Tibial artery (tissue), 4 donors: ENCODE results near the gene CHD8.
"Not testable (repeated sequence)": the region's sequence is repeated elsewhere in the genome, so short reads cannot be mapped to it uniquely, and the experiment has no call there.

Source experiments
- DNase-seq, 2 donors: peaks; one replicate each; pipeline ENCODE4 v3.0.0-alpha.2; 2019
- H3K27ac ChIP-seq, 2 donors: fragments of 200-600 bp; sonication (generic) in 1 of 2; 1 replicate in 1 of 2; 2 replicates in 1 of 2; pipeline ENCODE4 v1.5.1; 2018 to 2019; ENCODE audit warnings: mild to moderate bottlenecking in 1 of 2
- H3K27me3 ChIP-seq, 2 donors: fragments of 200-600 bp; sonication (generic) in 1 of 2; one replicate each; pipeline versions ENCODE4 v1.5.1 to v1.6.0; 2016 to 2019
- H3K36me3 ChIP-seq, 3 donors: fragments of 200-600 bp; sonication (generic) in 2 of 3; one replicate each; pipeline ENCODE4 v1.5.1; 2016 to 2019; ENCODE audit warnings: mild to moderate bottlenecking in 2 of 3
- H3K4me1 ChIP-seq, 4 donors: fragments of 200-600 bp; sonication (generic) in 2 of 4; 1 replicate in 3 of 4; 2 replicates in 1 of 4; pipeline ENCODE4 v1.5.1; 2016 to 2019
- H3K4me3 ChIP-seq, 2 donors: fragments of 200-600 bp; sonication (generic) in 1 of 2; 1 replicate in 1 of 2; 2 replicates in 1 of 2; pipeline ENCODE4 v1.5.1; 2018 to 2019; ENCODE audit warnings: mild to moderate bottlenecking in 2 of 2
- H3K9me3 ChIP-seq, 3 donors: fragments of 200-600 bp; sonication (generic) in 1 of 3; one replicate each; pipeline ENCODE4 v1.5.1; 2016 to 2019
- intact Hi-C: fragments of 100-400 bp; cut with DNase I; formaldehyde crosslinking; loops from one replicate; pipeline ENCODE4 v1.15.0; 2023; ENCODE audit warnings: low total_unique reads
- TF ChIP-seq, protein P1 (sequence below), 2 experiments: fragments of 200-600 bp in 1 of 2; fragments of 450-650 bp in 1 of 2; IDR thresholded peaks; one replicate each; pipeline ENCODE4 v1.5.1; 2017 to 2019; ENCODE audit warnings: antibody characterized with exemption in 2 of 2, mild to moderate bottlenecking in 1 of 2, moderate library complexity in 1 of 2

CHD8 gene

DNA sequence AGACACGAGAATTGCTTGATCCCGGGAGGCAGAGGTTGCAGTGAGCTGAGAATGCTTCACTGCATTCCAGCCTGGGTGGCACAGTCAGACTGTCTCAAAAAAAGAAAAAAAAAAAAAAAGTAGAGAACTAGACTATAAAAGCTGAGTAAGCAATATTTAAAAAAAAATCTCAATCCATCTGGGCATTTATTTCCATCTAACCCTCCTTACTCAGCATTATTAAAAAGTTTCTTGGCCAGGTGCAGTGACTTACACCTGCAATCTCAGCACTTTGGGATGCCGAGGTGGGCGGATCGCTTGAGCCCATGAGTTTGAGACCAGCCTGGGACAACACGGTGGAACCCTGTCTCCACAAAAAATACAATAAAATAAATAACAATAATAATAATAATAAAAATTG is 76.6 kb downstream of the CHD8 start:
- no peak overlapping the region for H3K4me3 ChIP-seq
- peaks cover 0 to 28% (median 15%) of the 10 kb centered on the region in 4 donors for H3K4me1 ChIP-seq
- H3K27me3 ChIP-seq: no peaks in the 10 kb centered on the region
- no peak for DNase-seq
- TF ChIP-seq, protein P1, sequence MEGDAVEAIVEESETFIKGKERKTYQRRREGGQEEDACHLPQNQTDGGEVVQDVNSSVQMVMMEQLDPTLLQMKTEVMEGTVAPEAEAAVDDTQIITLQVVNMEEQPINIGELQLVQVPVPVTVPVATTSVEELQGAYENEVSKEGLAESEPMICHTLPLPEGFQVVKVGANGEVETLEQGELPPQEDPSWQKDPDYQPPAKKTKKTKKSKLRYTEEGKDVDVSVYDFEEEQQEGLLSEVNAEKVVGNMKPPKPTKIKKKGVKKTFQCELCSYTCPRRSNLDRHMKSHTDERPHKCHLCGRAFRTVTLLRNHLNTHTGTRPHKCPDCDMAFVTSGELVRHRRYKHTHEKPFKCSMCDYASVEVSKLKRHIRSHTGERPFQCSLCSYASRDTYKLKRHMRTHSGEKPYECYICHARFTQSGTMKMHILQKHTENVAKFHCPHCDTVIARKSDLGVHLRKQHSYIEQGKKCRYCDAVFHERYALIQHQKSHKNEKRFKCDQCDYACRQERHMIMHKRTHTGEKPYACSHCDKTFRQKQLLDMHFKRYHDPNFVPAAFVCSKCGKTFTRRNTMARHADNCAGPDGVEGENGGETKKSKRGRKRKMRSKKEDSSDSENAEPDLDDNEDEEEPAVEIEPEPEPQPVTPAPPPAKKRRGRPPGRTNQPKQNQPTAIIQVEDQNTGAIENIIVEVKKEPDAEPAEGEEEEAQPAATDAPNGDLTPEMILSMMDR (IDR thresholded peaks at IDR 0.05): no peak
- intact Hi-C loops: no loop called here
- H3K27ac ChIP-seq: no peak overlapping the region
- peaks cover 0 to 7% (median 0%) of the 10 kb centered on the region in 3 donors for H3K36me3 ChIP-seq
- H3K9me3 ChIP-seq: no peaks in the 10 kb centered on the region

DNA sequence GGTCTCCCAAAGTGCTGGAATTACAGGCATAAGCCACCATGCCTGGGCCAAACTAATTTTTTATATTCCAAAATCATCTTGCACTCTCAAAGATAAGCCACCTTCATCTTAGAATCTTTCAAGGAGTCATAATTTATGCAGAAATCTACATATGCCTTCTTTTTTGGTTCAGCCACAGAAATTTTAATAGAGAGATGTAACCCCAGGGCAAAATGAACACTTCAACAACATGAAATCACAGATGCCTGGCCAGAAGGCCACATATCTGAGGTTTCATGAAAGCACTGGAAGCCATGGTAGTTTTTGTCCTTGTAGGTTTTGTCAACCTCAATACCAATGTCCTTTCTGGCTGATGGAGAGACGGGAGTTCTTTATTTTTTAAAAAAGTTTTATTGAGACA is 81.9 kb downstream of the CHD8 start:
- H3K36me3 ChIP-seq: peaks cover 23 to 48% (median 38%) of the 10 kb centered on the region in 3 donors
- TF ChIP-seq, protein P1 (IDR thresholded peaks at IDR 0.05): no peak
- no peak overlapping the region for H3K4me3 ChIP-seq
- H3K27me3 ChIP-seq: no peaks in the 10 kb centered on the region
- no peak for DNase-seq
- intact Hi-C loops: no loop called here
- H3K9me3 ChIP-seq: no peaks in the 10 kb centered on the region
- H3K27ac ChIP-seq: no peak overlapping the region
- peaks cover 0 to 3% (median 0%) of the 10 kb centered on the region in 4 donors for H3K4me1 ChIP-seq

DNA sequence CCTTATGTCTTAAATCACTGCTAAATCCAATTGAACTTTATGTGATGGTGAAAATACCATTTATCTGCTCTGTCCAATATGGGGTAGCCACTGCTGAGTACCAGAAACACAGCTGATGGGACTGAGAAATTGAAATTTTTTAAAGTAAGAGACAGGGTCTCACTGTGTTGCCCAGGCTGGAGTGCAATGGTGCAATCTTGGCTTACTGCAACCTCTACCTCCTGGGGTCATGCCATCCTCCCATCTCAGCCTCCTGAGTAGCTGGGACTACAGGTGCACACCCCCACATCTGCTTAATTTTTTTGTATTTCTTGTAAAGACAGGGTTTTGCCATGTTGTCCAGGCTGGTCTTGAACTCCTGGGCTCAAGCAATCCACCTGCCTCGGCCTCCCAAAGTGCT is 83.1 kb downstream of the CHD8 start:
- H3K9me3 ChIP-seq, H3K27ac ChIP-seq, intact Hi-C loops, DNase-seq, H3K27me3 ChIP-seq, H3K4me3 ChIP-seq, H3K4me1 ChIP-seq: not testable (repeated sequence)
- peaks cover 35 to 58% (median 50%) of the 10 kb centered on the region in 3 donors for H3K36me3 ChIP-seq

DNA sequence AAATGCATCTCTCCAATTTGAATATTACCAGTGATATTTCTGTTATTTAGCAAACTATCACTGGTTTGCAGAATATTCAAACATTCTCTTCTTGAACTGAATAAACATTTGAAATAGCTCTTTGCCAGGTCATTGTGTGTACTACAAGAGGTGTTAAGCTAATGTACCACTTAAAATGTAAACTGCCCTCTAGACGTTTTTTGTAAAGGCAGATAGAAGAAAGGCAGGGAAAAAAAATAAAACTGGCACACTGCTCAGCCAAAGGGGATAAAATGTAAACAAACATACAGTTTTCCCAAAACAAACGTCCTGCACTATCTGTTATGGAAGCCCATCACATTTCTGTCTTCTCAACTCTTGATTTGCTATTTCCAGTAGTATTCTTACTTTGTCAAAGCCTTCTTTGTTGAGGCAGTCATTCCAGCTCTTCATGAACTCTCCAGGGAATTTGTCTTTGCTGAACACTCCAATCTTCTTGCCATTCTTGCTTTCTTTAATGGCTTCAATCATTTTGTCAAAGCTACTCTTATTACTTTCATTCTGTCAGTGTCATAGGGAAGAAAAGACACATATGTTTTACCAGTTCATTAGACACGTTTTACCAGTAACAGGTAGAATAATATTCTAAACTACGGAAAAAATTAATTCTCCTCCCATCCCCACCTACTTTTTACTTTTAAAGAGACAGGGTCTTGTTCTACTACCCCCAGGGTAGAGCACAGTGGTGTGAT is 85.8 kb downstream of the CHD8 start:
- intact Hi-C loops: no loop called here
- TF ChIP-seq, protein P1 (IDR thresholded peaks at IDR 0.05): no peak
- no peaks in the 10 kb centered on the region for H3K4me1 ChIP-seq
- H3K27me3 ChIP-seq: no peaks in the 10 kb centered on the region
- H3K4me3 ChIP-seq: no peak overlapping the region
- peaks cover 62 to 79% (median 77%) of the 10 kb centered on the region in 3 donors for H3K36me3 ChIP-seq
- no peaks in the 10 kb centered on the region for H3K9me3 ChIP-seq
- no peak overlapping the region for H3K27ac ChIP-seq
- DNase-seq: no peak

DNA sequence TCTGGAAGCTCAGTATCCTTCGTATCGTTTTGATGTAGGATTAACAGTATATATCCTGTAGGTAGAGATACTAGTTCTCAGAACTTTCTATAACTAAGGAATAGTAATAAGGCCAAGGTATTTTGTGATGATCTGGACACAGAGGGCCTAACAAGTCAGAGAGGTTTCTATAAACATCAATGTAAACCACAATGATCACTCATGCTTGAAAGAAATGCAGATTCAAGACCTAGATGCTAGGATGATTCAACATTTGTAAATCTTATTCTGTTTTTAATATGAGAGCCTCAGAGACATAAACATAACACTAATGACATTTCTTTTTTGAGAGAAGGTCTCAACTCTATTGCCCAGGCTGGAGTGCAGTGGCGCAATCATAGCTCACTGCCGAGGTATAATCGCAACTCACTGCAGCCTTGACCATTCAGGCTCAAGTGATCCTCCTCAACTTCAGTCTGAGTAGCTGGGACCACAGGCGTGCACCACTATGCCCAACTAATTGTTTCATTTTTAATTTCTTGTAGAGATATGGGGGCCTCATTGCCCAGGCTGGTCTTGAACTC is 88.3 kb downstream of the CHD8 start:
- intact Hi-C loops: no loop called here
- TF ChIP-seq, protein P1 (IDR thresholded peaks at IDR 0.05): no peak
- peaks cover 86 to 100% (median 97%) of the 10 kb centered on the region in 3 donors for H3K36me3 ChIP-seq
- H3K27me3 ChIP-seq: no peaks in the 10 kb centered on the region
- DNase-seq: no peak
- H3K9me3 ChIP-seq: no peaks in the 10 kb centered on the region
- no peaks in the 10 kb centered on the region for H3K4me1 ChIP-seq
- H3K27ac ChIP-seq: no peak overlapping the region
- H3K4me3 ChIP-seq: no peak overlapping the region

DNA sequence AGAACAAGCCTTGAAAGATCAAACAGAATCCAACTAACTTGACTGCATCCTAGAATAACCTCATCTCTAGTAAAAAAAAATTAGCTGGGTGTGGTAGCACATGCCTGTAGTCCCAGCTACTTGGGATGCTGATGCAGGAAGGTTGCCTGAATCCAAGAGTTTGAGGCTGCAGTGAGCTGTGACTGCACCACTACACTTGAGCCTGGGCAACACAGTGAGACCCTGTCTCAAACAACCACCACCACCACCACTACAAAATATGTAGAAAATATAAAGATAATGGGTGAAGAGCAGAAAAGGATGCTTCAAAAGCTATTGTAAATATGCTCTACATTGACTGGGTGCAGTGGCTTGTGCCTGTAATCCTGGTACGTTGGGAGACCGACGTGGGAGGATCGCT is 99.4 kb downstream of the CHD8 start:
- no peak overlapping the region for H3K27ac ChIP-seq
- TF ChIP-seq, protein P1 (IDR thresholded peaks at IDR 0.05): no peak
- no peaks in the 10 kb centered on the region for H3K9me3 ChIP-seq
- H3K36me3 ChIP-seq: peaks cover 89 to 100% (median 97%) of the 10 kb centered on the region in 3 donors
- intact Hi-C loops: no loop called here
- no peak for DNase-seq
- no peaks in the 10 kb centered on the region for H3K27me3 ChIP-seq
- no peak overlapping the region for H3K4me3 ChIP-seq
- H3K4me1 ChIP-seq: no peaks in the 10 kb centered on the region
